22Rv1 (cell line): ENCODE data around the gene TAP1.

Experiments
- CTCF ChIP-seq: fragments of 450-650 bp; IDR thresholded peaks from 2 replicates; pipeline ENCODE4 v1.5.1; 2017; ENCODE audit warnings: mild to moderate bottlenecking
- ZFX ChIP-seq: fragments of 450-650 bp; IDR thresholded peaks from 2 replicates; pipeline ENCODE4 v1.6.1; 2017; ENCODE audit warnings: antibody characterized with exemption, borderline replicate concordance

- TF ChIP-seq CTCF: no peak
- TF ChIP-seq ZFX: no peak
These were observed 23.1 kb upstream of the TAP1 start for GRCh38 chr6:32876603-32877002.
